ENCODE data around the gene ARRDC5.
"Not testable (repeated sequence)": the region's sequence is repeated elsewhere in the genome, so short reads cannot be mapped to it uniquely, and the experiment has no call there.

Gene ARRDC5

GRCh38 chr19:4877753-4878490, 24.8 kb downstream of the ARRDC5 start:
- no peak for DNase-seq (ENCODE audit: low read depth, low spot score)
- no peak overlapping the region for H3K4me3 ChIP-seq (ENCODE audit: low read length)

- DNase-seq (ENCODE audit: low read depth, low spot score): no peak
- no peak overlapping the region for H3K4me3 ChIP-seq (ENCODE audit: low read length)
These were observed 28.8 kb downstream of the ARRDC5 start for GRCh38 chr19:4873930-4874329.

- DNase-seq (ENCODE audit: low read depth, low spot score): no peak
These were observed 31.0 kb downstream of the ARRDC5 start for GRCh38 chr19:4871711-4872110.

GRCh38 chr19:4870025-4870700, 32.5 kb downstream of the ARRDC5 start:
- H3K4me3 ChIP-seq (ENCODE audit: low read length): no peak overlapping the region
- DNase-seq (ENCODE audit: low read depth, low spot score): no peak

More at GRCh38 chr19:4871711-4872110, 31.0 kb downstream of the ARRDC5 start:
- no peak overlapping the region for H3K4me3 ChIP-seq (ENCODE audit: low read length)

GRCh38 chr19:4868286-4868834, 34.3 kb downstream of the ARRDC5 start:
- H3K4me3 ChIP-seq (ENCODE audit: low read length): no peak overlapping the region
- no peak for DNase-seq (ENCODE audit: low read depth, low spot score)

GRCh38 chr19:4867534-4868285, 35.0 kb downstream of the ARRDC5 start, which contains the start of gene PLIN3:
Gene PLIN3, minus strand, starts transcription at chr19:4867667. Its CDS starts 6,273 bp downstream, at chr19:4861394.
- DNase-seq (ENCODE audit: low read depth, low spot score): peak; percentile 86
- peak within 1 kb of the TSS; percentile 72 for H3K4me3 ChIP-seq (ENCODE audit: low read length)

GRCh38 chr19:4866595-4867424, 35.9 kb downstream of the ARRDC5 start:
- peak; percentile 51 for DNase-seq (ENCODE audit: low read depth, low spot score)
- H3K4me3 ChIP-seq (ENCODE audit: low read length): peak overlapping the region; percentile 72

GRCh38 chr19:4861147-4861546, 41.5 kb downstream of the ARRDC5 start:
- DNase-seq (ENCODE audit: low read depth, low spot score): no peak

GRCh38 chr19:4859697-4860096, 43.0 kb downstream of the ARRDC5 start:
- no peak for DNase-seq (ENCODE audit: low read depth, low spot score)
- H3K4me3 ChIP-seq (ENCODE audit: low read length): no peak overlapping the region

More at GRCh38 chr19:4861147-4861546, 41.5 kb downstream of the ARRDC5 start:
- no peak overlapping the region for H3K4me3 ChIP-seq (ENCODE audit: low read length)

GRCh38 chr19:4856468-4856867, 46.2 kb downstream of the ARRDC5 start:
- DNase-seq (ENCODE audit: low read depth, low spot score); H3K4me3 ChIP-seq (ENCODE audit: low read length): not testable (repeated sequence)

GRCh38 chr19:4853506-4853905, 49.2 kb downstream of the ARRDC5 start:
- DNase-seq (ENCODE audit: low read depth, low spot score); H3K4me3 ChIP-seq (ENCODE audit: low read length): not testable (repeated sequence)

- no peak overlapping the region for H3K4me3 ChIP-seq (ENCODE audit: low read length)
- DNase-seq (ENCODE audit: low read depth, low spot score): no peak
These were observed 50.2 kb downstream of the ARRDC5 start for GRCh38 chr19:4852484-4852883.

GRCh38 chr19:4851551-4852290, 51.0 kb downstream of the ARRDC5 start:
- H3K4me3 ChIP-seq (ENCODE audit: low read length): no peak overlapping the region
- peak; percentile 24 for DNase-seq (ENCODE audit: low read depth, low spot score)

GRCh38 chr19:4849019-4849418, 53.7 kb downstream of the ARRDC5 start:
- DNase-seq (ENCODE audit: low read depth, low spot score): no peak

GRCh38 chr19:4847190-4847973, 55.3 kb downstream of the ARRDC5 start:
- no peak overlapping the region for H3K4me3 ChIP-seq (ENCODE audit: low read length)
- DNase-seq (ENCODE audit: low read depth, low spot score): no peak

More at GRCh38 chr19:4849019-4849418, 53.7 kb downstream of the ARRDC5 start:
- H3K4me3 ChIP-seq (ENCODE audit: low read length): no peak overlapping the region

GRCh38 chr19:4845975-4846374, 56.7 kb downstream of the ARRDC5 start:
- not testable (repeated sequence) for H3K4me3 ChIP-seq (ENCODE audit: low read length); DNase-seq (ENCODE audit: low read depth, low spot score)
